Measurements from ENCODE around the gene KCNA2. TPM values are rescaled to one million over a fixed set of nuclear protein-coding genes. Genes with fewer than 3 reads are reported as not detected.

KCNA2 gene
- total RNA-seq, 1 donor from 2014 or later, result 0.23 TPM

GRCh38 chr1:110620250-110620615 lies 14.1 kb upstream of the KCNA2 start:
- Mint-ChIP-seq H3K27me3 (ENCODE audit: unreplicated experiment) (peaks cover 11% of the 10 kb centered on the region), H3K27ac (ENCODE audit: unreplicated experiment) (no peak overlapping the region), H3K4me1 (ENCODE audit: unreplicated experiment) (no peaks in the 10 kb centered on the region), H3K9me3 (ENCODE audit: unreplicated experiment) (no peaks in the 10 kb centered on the region), H3K4me3 (ENCODE audit: unreplicated experiment) (no peak overlapping the region), H3K36me3 (ENCODE audit: low read depth, unreplicated experiment) (no peaks in the 10 kb centered on the region)
- TF ChIP-seq CTCF (IDR thresholded peaks at IDR 0.05; ENCODE audit: unreplicated experiment), result no peak
- DNase-seq (ENCODE audit: low spot score), result no peak

GRCh38 chr1:110619412-110620249 lies 13.5 kb upstream of the KCNA2 start:
- no peaks in the 10 kb centered on the region for H3K4me1 Mint-ChIP-seq (ENCODE audit: unreplicated experiment)
- no peaks in the 10 kb centered on the region for H3K9me3 Mint-ChIP-seq (ENCODE audit: unreplicated experiment)
- TF ChIP-seq CTCF (IDR thresholded peaks at IDR 0.05; ENCODE audit: unreplicated experiment), result peak; percentile 100
- peak; percentile 96 for DNase-seq (ENCODE audit: low spot score)
- H3K27me3 Mint-ChIP-seq (ENCODE audit: unreplicated experiment), result peaks cover 11% of the 10 kb centered on the region
- H3K27ac Mint-ChIP-seq (ENCODE audit: unreplicated experiment), result no peak overlapping the region
- no peaks in the 10 kb centered on the region for H3K36me3 Mint-ChIP-seq (ENCODE audit: low read depth, unreplicated experiment)
- H3K4me3 Mint-ChIP-seq (ENCODE audit: unreplicated experiment), result no peak overlapping the region

- H3K27ac Mint-ChIP-seq (ENCODE audit: unreplicated experiment), result no peak overlapping the region
- TF ChIP-seq CTCF (IDR thresholded peaks at IDR 0.05; ENCODE audit: unreplicated experiment), result no peak
- no peak for DNase-seq (ENCODE audit: low spot score)
- no peaks in the 10 kb centered on the region for H3K36me3 Mint-ChIP-seq (ENCODE audit: low read depth, unreplicated experiment)
- H3K27me3 Mint-ChIP-seq (ENCODE audit: unreplicated experiment), result peaks cover 14% of the 10 kb centered on the region
- no peak overlapping the region for H3K4me3 Mint-ChIP-seq (ENCODE audit: unreplicated experiment)
- H3K4me1 Mint-ChIP-seq (ENCODE audit: unreplicated experiment), result no peaks in the 10 kb centered on the region
- no peaks in the 10 kb centered on the region for H3K9me3 Mint-ChIP-seq (ENCODE audit: unreplicated experiment)
Observed at GRCh38 chr1:110618668-110619067, 12.5 kb upstream of the KCNA2 start.

- Mint-ChIP-seq H3K36me3 (ENCODE audit: low read depth, unreplicated experiment) (no peaks in the 10 kb centered on the region), H3K4me1 (ENCODE audit: unreplicated experiment) (no peaks in the 10 kb centered on the region), H3K4me3 (ENCODE audit: unreplicated experiment) (no peak overlapping the region), H3K9me3 (ENCODE audit: unreplicated experiment) (no peaks in the 10 kb centered on the region), H3K27ac (ENCODE audit: unreplicated experiment) (no peak overlapping the region), H3K27me3 (ENCODE audit: unreplicated experiment) (peaks cover 19% of the 10 kb centered on the region)
- no peak for DNase-seq (ENCODE audit: low spot score)
- no peak for TF ChIP-seq CTCF (IDR thresholded peaks at IDR 0.05; ENCODE audit: unreplicated experiment)
Observed at GRCh38 chr1:110617589-110617988, 11.4 kb upstream of the KCNA2 start.

GRCh38 chr1:110617116-110617515 lies 11.0 kb upstream of the KCNA2 start:
- Mint-ChIP-seq H3K9me3 (ENCODE audit: unreplicated experiment) (no peaks in the 10 kb centered on the region), H3K36me3 (ENCODE audit: low read depth, unreplicated experiment) (no peaks in the 10 kb centered on the region), H3K27me3 (ENCODE audit: unreplicated experiment) (peaks cover 19% of the 10 kb centered on the region), H3K27ac (ENCODE audit: unreplicated experiment) (no peak overlapping the region), H3K4me3 (ENCODE audit: unreplicated experiment) (no peak overlapping the region), H3K4me1 (ENCODE audit: unreplicated experiment) (no peaks in the 10 kb centered on the region)
- TF ChIP-seq CTCF (IDR thresholded peaks at IDR 0.05; ENCODE audit: unreplicated experiment), result no peak
- DNase-seq (ENCODE audit: low spot score), result no peak
